Suprapubic skin (tissue), 3 donors: ENCODE results near the gene SERPINA6.

Experiments used
- POLR2A ChIP-seq, 2 donors: fragments of 450-650 bp; IDR thresholded peaks; one replicate each; pipeline ENCODE4 v1.6.1; 2017; ENCODE audit warnings: antibody characterized with exemption in 2 of 2, mild to moderate bottlenecking in 2 of 2, moderate library complexity in 2 of 2
- TF ChIP-seq, protein P1 (sequence below), 2 donors: fragments of 200-600 bp in 1 of 2; fragments of 450-650 bp in 1 of 2; sonication (generic) in 1 of 2; IDR thresholded peaks; one replicate each; pipeline ENCODE4 v1.5.1; 2016 to 2019; ENCODE audit warnings: antibody characterized with exemption in 2 of 2, mild to moderate bottlenecking in 1 of 2, moderate library complexity in 1 of 2

GRCh38 chr14:94331462-94331861, 8.3 kb upstream of the SERPINA6 start:
- no peak for TF ChIP-seq POLR2A (IDR thresholded peaks at IDR 0.05)
- TF ChIP-seq, protein P1, sequence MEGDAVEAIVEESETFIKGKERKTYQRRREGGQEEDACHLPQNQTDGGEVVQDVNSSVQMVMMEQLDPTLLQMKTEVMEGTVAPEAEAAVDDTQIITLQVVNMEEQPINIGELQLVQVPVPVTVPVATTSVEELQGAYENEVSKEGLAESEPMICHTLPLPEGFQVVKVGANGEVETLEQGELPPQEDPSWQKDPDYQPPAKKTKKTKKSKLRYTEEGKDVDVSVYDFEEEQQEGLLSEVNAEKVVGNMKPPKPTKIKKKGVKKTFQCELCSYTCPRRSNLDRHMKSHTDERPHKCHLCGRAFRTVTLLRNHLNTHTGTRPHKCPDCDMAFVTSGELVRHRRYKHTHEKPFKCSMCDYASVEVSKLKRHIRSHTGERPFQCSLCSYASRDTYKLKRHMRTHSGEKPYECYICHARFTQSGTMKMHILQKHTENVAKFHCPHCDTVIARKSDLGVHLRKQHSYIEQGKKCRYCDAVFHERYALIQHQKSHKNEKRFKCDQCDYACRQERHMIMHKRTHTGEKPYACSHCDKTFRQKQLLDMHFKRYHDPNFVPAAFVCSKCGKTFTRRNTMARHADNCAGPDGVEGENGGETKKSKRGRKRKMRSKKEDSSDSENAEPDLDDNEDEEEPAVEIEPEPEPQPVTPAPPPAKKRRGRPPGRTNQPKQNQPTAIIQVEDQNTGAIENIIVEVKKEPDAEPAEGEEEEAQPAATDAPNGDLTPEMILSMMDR (IDR thresholded peaks at IDR 0.05): no peak
